ENCODE measurements around the gene MLLT6.

GRCh38 chr17:38676706-38677504, 28.2 kb upstream of the MLLT6 start:
- TF ChIP-seq TAF1 (IDR thresholded peaks at IDR 0.05; ENCODE audit: borderline replicate concordance, insufficient read depth, low read length): no peak
- TF ChIP-seq, protein P1, sequence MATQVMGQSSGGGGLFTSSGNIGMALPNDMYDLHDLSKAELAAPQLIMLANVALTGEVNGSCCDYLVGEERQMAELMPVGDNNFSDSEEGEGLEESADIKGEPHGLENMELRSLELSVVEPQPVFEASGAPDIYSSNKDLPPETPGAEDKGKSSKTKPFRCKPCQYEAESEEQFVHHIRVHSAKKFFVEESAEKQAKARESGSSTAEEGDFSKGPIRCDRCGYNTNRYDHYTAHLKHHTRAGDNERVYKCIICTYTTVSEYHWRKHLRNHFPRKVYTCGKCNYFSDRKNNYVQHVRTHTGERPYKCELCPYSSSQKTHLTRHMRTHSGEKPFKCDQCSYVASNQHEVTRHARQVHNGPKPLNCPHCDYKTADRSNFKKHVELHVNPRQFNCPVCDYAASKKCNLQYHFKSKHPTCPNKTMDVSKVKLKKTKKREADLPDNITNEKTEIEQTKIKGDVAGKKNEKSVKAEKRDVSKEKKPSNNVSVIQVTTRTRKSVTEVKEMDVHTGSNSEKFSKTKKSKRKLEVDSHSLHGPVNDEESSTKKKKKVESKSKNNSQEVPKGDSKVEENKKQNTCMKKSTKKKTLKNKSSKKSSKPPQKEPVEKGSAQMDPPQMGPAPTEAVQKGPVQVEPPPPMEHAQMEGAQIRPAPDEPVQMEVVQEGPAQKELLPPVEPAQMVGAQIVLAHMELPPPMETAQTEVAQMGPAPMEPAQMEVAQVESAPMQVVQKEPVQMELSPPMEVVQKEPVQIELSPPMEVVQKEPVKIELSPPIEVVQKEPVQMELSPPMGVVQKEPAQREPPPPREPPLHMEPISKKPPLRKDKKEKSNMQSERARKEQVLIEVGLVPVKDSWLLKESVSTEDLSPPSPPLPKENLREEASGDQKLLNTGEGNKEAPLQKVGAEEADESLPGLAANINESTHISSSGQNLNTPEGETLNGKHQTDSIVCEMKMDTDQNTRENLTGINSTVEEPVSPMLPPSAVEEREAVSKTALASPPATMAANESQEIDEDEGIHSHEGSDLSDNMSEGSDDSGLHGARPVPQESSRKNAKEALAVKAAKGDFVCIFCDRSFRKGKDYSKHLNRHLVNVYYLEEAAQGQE (IDR thresholded peaks at IDR 0.05; ENCODE audit: insufficient read depth in 1 of 2, low read depth in 2 of 2, low read length in 2 of 2): no peak
- TF ChIP-seq POLR2AphosphoS5 (IDR thresholded peaks at IDR 0.05; ENCODE audit: low read depth, low read length): no peak
- TF ChIP-seq FOXP2 (optimal IDR thresholded peaks at IDR 0.05; ENCODE audit: borderline replicate concordance, extremely low read depth, extremely low read length, insufficient read depth): no peak
